HG03571 (cell line): ENCODE measurements around the gene CYP4V2.
"Not testable (repeated sequence)": the region's sequence is repeated elsewhere in the genome, so short reads cannot be mapped to it uniquely, and the experiment has no call there.

Source experiments
- ATAC-seq: cut with Tn5 transposase; IDR thresholded peaks from one replicate; pipeline ENCODE4 v1.9.1; 2021; ENCODE audit not compliant: unreplicated experiment

The CYP4V2 gene

DNA sequence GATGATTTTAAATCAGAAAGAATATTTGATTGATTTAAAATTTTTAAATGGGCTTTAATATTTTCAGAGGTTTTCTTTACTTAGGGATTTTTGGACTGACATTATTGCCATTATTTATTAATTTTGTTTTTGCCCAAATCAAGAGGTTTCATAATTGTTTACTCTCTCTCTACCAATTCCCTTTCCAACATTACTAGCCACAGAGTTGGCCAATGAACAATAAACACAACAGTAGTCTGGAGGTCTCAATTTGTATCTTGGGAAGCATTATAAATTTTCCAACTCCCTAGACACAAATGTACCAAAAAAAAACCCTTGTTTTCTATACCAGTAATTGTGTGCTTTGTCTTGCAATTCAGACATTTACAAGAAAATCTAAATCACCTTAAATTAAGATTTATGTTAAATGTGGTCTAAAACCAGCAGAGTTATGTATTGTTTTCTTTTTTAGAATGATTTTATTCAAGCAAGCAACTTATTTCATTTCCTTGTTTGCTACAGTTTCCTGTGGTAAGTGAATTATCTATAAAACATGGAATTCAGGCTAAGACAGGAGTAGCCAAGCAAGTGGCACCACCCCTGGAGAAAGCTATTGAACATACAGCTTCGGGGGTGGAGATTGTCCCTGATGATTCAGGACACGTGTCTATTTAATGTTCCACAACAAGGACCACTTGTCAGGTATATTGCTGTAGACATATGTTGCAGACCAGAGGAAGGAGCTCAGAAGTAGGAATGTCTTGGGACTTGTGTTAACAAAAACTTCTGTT is 36.6 kb downstream of the CYP4V2 start:
- ATAC-seq, result no peak

DNA sequence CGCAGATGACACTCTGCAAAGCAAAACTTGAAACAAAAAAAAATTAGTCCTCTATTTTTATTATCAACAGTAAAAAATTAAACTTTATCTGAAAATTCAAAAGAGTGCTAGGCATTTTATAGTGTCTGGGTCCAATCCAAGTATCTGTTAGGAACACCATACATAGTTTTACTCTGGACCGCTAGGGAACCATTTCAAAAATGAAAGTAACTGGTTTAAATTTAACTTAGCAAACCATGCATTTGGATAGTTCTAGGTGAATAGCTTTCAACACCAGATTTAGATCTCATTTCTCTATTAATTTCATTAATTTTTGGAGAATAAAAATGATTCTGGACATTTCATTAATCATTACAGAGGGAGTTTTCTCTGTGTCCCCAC is 37.1 kb downstream of the CYP4V2 start:
- ATAC-seq, result no peak

DNA sequence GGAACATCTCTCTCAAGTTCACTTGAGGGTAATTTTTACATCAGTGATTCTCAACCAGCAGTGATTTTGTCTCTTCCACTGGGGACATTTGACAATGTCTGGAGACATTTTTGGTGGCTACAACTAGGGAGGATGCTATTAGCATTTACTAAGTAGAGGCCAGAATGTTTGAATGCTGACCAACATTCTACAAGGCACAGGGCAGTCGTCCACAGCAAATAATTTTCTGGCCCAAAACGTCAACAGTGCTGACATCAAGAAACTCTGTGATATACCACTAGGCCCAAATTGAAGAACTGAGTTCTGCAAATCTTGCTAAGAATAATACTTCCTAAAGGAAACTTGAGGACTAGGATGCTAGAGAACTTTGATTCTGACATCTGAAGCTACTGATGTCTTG is 43.0 kb downstream of the CYP4V2 start:
- ATAC-seq, result no peak

DNA sequence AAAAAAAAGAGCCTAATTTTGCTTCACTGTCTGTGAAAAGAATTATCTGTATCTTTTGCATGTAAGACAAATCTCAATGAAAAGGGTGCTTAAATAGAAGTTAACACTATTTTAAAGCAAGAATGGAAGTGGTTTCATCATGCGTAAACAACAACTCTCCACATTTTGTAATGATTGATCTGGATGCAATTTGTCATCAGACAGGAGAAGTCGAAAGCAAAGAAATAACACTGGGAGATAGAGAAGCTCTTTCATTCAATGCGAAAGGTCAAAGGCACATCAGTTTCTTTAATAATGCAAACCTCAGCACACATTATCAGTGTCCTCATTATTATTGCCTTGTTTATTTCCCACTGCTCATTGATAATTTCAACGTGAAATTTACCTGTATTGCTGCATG is 44.8 kb downstream of the CYP4V2 start:
- ATAC-seq, result no peak

DNA sequence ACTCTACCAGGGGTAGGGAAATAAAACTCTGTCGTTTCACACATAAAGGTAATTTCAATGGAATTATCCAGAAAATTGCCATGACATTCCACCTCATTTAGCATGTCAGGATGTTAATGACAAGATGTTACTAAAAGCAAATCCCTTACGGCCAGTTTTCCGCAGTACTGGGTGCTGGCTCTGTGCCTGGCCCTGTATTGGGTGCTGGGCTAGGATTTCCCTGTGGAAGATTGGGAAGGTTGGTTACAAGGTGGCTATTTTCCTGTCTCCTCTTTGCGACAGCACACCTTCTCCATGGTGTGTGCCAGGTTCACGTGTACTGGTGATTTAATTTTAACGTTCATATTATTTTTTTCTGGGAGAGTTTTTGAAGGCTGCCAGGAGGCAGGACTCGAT is 49.1 kb downstream of the CYP4V2 start:
- ATAC-seq, result no peak

DNA sequence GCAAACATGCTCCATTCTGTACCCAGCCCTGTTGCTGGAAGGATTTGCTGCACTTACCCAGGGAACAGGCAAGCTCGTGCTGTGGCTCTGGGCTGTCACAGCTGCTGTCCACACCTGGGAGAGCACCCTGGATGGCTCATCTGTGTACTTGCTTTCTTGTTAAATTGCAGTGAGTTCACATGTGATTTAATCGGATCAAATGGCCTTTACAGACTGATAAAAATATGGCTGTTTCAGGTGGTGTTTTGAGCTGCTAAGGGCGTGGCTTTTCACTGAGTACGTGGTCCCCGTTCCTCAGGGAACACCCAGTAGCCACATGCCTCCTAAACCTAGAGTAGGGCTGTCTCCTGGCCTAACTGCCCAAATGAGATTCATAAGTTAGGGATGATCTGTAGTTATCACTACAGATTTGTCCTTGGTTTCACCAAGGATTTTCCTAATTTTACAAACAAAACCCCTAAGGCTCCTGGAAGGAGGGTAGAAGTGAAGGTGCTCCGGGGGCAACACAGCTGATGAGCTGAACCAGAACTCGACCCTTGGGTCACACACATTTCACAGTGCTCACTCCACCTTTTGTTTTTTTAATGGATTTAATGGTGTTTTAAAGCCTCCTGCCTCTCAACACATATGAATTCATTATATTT is 49.6 kb downstream of the CYP4V2 start:
- ATAC-seq, result no peak

DNA sequence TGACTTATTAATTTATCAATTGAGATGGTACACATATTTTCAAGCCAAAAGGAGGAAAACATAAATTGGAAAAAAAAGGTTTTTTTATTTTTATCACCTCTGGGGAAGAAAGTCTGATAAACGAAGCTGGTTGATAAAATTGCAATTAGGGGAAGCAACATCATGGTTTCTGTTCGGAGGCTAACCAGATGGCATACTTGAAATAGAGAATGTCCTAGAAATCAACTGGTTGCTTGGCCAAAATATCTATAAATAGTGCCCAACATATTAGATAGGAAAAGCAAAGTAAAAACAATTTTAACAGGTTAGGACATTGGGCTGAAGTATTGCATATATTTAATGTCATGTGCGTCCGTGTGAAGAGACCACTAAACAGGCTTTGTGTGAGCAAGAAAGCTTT is 50.2 kb downstream of the CYP4V2 start:
- no peak for ATAC-seq

DNA sequence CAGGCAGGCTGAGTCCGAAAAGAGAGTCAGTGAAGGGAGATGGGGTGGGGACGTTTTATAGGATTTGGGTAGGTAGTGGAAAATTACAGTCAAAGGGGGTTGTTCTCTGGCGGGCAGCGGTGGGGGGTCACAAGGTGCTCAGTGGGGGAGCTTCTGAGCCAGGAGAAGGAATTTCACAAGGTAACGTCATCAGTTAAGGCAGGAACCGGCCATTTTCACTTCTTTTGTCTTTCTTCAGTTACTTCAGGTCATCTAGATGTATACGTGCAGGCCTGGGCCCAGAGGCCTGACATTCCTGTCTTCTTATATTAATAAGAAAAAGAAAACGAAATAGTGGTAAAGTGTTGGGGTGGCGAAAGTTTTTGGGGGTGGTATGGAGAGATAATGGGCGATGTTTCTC is 50.7 kb downstream of the CYP4V2 start:
- ATAC-seq, result not testable (repeated sequence)

DNA sequence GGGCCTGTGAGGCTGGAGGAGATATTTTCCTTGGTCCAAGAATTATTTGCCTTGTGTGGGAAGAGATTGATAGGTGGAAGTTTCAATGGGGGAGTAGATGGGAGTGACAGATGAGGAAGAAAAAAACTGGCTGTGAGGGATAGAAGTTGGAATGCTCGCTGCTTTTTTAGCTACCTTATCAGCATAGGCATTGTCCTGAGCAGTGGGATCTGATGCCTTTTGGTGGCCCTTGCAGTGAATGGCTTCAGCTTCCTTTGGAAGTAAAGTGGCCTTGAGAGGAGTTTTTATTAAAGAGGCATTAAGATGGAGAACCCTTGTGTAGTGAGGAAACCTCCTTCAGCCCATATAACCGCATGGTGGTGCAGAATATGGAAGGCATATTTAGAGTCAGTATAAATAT is 52.0 kb downstream of the CYP4V2 start:
- ATAC-seq, result no peak

DNA sequence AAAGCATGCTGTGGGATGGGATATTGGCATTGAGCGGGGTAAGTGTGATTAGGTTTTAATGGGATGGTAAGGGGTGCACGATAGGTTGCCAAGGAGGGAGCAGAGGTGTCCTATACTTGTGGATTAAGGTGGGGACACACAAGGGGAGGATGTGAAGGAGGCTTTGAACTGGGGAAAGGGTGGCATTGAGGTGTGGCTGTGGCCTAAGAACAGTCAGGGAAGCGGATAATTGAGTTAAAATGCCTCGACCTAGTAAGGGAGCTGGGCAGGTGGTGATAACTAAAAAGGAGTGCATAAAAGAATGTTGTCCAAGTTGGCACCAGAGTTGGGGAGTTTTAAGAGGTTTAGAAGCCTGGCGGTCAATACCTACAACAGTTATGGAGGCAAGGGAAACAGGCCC is 53.5 kb downstream of the CYP4V2 start:
- no peak for ATAC-seq

DNA sequence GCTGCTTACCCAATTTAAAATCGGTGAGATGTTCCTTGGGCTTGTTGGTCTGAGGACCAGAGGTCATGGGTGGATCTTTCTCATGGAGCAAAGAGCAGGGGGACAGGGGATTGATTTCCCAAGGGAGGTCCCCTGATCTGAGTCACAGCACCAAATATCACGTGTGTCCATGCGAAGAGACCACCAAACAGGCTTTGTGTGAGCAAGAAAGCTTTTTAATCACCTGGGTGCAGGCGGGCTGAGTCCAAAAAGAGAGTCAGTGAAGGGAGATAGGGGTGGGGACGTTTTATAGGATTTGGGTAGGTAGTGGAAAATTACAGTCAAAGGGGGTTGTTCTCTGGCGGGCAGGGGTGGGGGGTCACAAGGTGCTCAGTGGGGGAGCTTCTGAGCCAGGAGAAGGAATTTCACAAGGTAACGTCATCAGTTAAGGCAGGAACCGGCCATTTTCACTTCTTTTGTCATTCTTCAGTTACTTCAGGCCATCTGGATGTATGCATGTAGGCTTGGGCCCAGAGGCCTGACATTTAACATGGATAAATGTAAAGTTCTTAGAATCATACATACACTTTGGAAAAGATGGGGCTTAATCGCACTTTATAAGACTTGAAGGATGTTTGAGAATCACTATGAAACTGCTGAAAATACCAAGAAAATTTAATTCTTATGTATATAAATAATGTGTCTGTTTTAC is 55.8 kb downstream of the CYP4V2 start:
- not testable (repeated sequence) for ATAC-seq

DNA sequence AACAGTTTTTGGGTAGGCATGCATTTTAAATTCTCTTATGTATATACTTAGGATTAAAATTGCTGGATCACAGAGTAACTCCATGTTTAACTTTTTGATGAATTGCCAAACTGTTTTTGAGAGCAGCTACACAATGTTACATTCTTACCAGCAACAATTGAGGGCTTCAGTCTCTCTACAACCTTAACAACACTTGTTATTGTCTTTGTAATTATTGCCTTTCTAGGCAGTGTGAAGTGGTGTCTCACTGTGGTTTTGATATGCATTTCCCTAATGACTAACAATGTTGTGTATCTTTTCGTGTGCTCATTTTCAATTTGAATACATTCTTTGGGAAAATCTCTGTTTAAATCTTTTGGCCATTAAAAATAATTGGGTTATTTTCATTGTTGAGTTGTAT is 57.3 kb downstream of the CYP4V2 start:
- ATAC-seq, result no peak

DNA sequence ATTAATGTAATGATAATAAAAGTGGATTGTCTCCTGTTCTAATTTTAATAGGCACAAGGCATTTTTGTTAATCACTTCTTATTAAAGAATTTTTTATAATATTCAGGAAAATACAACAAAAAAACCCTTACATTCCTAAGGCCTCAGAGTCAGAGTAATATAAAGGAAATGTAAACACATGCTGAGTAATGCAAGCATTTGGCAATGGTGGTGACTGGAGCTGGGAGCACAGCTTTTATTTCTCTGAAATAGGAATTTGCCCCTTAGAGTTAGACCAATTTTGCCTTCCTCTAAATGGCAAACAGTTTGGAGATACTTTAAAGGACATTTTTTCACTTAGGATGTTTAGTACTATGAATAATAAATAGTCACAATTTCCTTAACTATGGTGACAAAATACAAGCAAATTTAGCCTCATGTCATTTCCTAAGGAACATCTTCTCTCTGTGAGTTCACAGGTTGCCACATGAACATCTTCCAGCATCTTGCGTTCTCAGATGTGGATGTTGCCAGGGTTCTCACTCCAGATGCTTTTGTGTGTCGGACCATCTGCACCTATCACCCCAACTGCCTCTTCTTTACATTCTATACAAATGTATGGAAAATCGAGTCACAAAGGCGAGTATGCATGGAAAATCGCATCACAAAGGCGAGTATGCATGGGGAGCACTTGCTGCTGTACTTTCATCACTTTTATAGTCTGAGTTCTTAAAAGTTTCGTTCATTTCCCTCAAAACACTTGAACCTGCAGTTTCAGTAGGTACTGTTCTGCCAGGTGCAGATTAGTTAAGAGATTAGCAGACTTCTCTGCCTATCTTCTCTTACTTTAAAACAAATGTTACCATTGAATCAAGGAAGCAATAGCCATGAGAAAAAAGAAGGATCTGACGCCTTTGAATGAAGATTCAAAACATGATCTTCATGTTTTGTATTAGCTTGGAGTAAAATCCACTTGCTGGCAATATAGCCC is 58.7 kb downstream of the CYP4V2 start:
- ATAC-seq, result no peak

DNA sequence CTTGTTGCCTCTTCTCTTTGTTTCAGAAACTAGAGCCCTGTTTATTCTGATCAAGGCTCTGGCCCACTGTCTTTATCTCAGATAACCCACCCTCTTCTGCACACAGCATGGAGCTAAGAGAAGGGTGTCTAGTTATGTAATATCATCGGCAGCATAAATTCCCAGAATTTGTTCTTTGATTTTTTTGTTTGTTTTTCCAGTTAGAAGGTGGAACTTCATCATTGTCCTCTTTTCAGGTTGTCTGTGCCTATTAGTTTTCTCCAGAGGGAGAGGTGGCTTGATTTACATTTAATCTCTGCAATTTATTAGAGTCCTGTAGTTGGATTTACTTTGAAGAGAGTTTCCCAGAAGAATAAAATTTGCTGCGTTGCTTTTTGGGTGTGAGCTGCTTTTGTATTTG is 59.4 kb downstream of the CYP4V2 start:
- no peak for ATAC-seq

DNA sequence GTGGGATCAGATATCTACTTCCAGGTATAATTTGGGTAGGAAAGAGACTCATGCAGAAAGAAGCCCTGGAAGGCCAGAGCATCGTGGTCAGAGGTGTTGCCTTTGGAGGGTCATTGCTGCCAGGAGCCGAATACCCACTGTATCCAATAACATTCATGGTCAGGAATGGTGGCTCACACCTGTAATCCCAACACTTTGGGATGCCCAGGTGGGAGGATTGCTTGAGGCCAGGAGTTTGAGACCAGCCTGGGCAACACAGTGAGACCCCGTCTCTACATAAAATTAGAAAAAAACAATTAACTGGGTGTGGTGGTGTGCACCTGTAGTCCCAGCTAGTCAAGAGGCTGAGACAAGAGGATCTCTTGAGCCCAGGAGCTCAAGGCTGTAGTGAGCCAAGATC is 63.8 kb downstream of the CYP4V2 start:
- no peak for ATAC-seq

DNA sequence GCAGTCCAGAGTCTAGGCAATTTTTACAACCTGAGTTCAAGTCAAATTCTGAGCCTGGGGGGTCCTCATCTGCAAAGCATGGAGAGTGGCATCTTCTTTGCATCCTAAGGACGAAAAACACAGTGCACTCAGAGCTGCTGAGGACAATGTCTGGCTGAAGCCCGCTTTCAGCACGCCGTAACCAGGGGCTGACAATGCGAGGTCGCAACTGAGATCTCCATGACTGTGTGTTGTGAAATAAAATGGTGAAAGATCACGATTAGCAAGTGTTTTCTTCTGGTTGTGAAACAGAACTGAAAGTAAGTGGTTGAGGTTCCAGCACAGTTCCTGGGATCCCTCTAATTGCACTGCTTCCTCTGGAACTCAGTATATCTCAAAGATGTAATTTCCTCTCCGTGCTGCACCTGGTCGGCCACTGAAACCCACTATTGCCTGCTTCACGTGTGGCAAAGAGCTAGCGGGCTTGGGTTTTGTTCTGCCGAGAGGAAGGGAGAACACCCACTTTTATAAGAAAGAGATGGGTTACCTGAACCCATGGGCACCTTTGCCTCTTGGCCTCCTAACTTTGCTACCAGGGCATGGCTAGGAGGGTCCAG is 66.9 kb downstream of the CYP4V2 start:
- ATAC-seq, result no peak

DNA sequence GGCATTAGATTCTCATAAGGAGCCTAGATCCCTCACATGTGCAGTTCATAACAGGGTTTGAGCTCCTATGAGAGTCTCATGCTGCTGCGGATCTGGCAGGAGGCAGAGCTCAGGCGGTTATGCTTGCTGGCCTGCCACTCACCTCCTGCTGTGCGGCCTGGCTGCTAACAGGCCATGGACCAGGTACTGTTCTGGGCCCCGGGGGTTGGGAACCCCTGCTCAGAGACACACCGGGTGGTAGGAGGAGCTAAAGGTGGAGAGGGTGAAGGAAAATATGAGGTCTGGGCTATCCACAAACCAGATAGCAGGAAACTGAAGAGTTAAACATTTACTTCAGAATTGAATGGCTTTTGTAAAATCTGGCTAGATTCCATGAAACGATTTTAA is 68.7 kb downstream of the CYP4V2 start:
- ATAC-seq, result no peak
